ENCODE results near the gene SRP54. TPM values are rescaled to one million over a fixed set of nuclear protein-coding genes. Genes with fewer than 3 reads are reported as not detected.
A peak's percentile ranks its signal among the peaks of the same experiment; 100 is the strongest.

SRP54 gene
- 10 to 100 TPM; 68.6 to 83.0 (median 75.1) TPM for total RNA-seq (2021; fragmentation: NEBNext Ultra II Directional; extraction: Animal tissue kit (Norgen Biotek cat#: 25700))
- long read RNA-seq, transcript SRP54-201 (16 exons, 2,279 nt) = major isoform, 149 of 185 reads
- long read RNA-seq, partial matches to known transcripts = 17 of 185 reads
- long read RNA-seq, other reads (novel, unspliced or antisense) = 13 of 185 reads

DNA sequence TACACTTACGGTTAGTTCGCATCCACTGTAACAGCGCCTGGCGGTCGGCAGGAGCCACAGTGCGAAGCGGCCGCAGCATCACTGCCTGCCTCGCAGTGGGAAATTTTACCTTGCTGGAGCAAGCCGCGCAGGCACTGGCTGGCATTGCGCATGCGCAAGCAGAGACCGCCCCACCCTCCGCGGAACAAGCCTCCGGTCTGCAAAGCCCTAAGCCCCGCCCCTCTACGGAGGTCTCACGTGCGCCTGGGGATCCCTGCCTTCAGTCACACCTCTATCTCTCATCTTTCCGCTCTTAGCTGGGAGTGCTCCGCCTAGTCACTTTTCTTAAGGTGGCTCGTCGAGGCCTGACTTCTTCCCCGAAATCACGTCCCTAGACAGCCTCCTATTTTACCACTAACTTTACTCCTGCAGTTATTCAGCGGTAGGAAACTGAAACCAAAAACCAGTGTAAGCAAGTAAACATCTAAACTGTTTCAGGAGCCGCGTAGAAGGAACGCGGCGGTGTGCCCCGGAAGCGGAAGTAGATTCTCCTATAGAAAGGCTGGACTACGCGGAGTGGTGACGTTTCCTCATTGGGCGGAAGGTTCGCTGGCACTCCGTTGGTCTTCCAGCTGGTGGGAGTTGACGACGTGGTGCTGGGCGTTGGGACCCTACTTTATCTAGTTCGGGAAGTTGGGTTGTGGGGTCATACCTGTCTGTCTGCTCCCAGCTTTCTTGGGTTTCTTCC is at the start of gene SRP54:
SRP54 (plus strand) TSS at position 572 of the 727 bp plus-strand sequence. CDS start 13,718 bp downstream, outside the sequence.
- H3K27me3 Mint-ChIP-seq (ENCODE audit: insufficient read depth) = no peaks in the 10 kb centered on the region
- TF ChIP-seq, protein P1, sequence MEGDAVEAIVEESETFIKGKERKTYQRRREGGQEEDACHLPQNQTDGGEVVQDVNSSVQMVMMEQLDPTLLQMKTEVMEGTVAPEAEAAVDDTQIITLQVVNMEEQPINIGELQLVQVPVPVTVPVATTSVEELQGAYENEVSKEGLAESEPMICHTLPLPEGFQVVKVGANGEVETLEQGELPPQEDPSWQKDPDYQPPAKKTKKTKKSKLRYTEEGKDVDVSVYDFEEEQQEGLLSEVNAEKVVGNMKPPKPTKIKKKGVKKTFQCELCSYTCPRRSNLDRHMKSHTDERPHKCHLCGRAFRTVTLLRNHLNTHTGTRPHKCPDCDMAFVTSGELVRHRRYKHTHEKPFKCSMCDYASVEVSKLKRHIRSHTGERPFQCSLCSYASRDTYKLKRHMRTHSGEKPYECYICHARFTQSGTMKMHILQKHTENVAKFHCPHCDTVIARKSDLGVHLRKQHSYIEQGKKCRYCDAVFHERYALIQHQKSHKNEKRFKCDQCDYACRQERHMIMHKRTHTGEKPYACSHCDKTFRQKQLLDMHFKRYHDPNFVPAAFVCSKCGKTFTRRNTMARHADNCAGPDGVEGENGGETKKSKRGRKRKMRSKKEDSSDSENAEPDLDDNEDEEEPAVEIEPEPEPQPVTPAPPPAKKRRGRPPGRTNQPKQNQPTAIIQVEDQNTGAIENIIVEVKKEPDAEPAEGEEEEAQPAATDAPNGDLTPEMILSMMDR (IDR thresholded peaks at IDR 0.05) = no peak
- peak; percentile 98 for DNase-seq
- H3K27ac Mint-ChIP-seq = no peak within 1 kb of the TSS
- no peak within 1 kb of the TSS for H3K4me3 Mint-ChIP-seq
- peaks cover 33% of the 10 kb centered on the region for H3K4me1 Mint-ChIP-seq (ENCODE audit: low read depth)
- no peaks in the 10 kb centered on the region for H3K9me3 Mint-ChIP-seq
- peaks cover 14% of the 10 kb centered on the region for H3K36me3 Mint-ChIP-seq (ENCODE audit: low read depth)

DNA sequence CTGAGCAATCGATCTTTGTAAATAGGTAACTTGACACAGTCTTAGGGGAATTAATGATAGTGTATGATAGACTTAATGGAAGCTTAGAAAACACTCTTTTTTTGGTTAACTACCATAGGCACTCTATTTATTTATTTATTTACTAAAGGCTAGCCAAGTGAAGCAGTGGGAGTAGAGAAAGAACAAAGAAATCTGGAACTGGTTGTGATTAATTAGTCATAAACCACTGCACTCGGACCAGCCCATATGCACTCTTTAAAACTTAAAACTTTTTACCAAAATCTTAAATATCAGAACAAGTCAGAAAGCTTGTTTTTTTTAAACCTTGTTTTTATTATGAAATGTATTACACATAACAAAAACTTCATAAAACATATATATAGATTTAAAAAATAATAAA is 49.5 kb upstream of the SRP54 start:
- Mint-ChIP-seq H3K36me3 (ENCODE audit: low read depth) (no peaks in the 10 kb centered on the region), H3K9me3 (no peaks in the 10 kb centered on the region), H3K4me1 (ENCODE audit: low read depth) (peaks cover 8% of the 10 kb centered on the region), H3K27me3 (ENCODE audit: insufficient read depth) (no peaks in the 10 kb centered on the region; the same call in none of the 2 replicates), H3K4me3 (no peak overlapping the region), H3K27ac (no peak overlapping the region)
- TF ChIP-seq, protein P1 (IDR thresholded peaks at IDR 0.05) = no peak
- DNase-seq = no peak

DNA sequence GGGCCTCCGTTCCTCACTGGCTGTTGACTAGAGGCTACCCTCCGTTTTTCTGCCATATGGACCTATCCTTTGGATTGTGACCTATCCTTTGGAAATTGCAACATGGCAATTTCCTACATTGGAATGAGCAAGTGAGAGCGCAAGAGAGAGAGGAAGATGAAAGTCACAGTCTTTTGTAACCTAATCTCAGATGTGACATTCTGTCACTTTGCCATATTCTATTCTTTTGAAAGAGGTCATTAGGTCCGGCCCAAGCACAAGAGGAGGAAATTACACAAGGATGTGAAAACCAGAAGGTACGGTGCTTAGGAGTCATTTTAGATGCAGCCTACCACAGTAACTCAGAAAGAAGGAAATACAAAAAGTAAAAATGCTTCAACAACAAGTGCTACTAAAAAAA is 47.3 kb upstream of the SRP54 start:
- no peak overlapping the region for H3K4me3 Mint-ChIP-seq
- TF ChIP-seq, protein P1 (IDR thresholded peaks at IDR 0.05) = no peak
- H3K27me3 Mint-ChIP-seq (ENCODE audit: insufficient read depth) = no peaks in the 10 kb centered on the region; the same call in 1 of the 2 replicates
- peaks cover 8% of the 10 kb centered on the region for H3K4me1 Mint-ChIP-seq (ENCODE audit: low read depth)
- no peaks in the 10 kb centered on the region for H3K36me3 Mint-ChIP-seq (ENCODE audit: low read depth)
- no peak for DNase-seq
- no peaks in the 10 kb centered on the region for H3K9me3 Mint-ChIP-seq
- H3K27ac Mint-ChIP-seq = no peak overlapping the region

DNA sequence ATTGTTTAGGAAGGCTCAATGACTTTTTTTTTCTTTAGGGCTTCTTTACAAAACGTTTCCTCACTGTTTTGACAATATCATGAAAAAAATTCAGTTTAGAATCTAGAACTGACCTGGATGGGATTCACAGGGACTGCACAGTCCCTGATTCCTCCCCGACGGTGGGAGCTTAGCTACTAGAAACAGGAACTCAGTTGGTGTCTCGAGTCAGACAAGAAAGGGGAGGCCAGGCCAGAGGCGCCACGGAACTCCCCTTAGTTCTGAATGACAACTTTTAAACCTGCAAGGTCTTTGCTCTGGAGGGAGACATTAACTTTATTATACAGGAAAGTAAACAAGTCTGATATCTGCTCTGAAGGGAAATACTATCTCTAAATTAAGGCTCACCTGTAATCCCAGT is 45.4 kb upstream of the SRP54 start:
- Mint-ChIP-seq H3K4me1 (ENCODE audit: low read depth) (no peaks in the 10 kb centered on the region), H3K27ac (no peak overlapping the region), H3K9me3 (no peaks in the 10 kb centered on the region; the same call in 1 of the 2 replicates), H3K36me3 (ENCODE audit: low read depth) (peaks cover 6% of the 10 kb centered on the region), H3K4me3 (no peak overlapping the region), H3K27me3 (ENCODE audit: insufficient read depth) (no peaks in the 10 kb centered on the region)
- TF ChIP-seq, protein P1 (IDR thresholded peaks at IDR 0.05) = no peak
- no peak for DNase-seq

DNA sequence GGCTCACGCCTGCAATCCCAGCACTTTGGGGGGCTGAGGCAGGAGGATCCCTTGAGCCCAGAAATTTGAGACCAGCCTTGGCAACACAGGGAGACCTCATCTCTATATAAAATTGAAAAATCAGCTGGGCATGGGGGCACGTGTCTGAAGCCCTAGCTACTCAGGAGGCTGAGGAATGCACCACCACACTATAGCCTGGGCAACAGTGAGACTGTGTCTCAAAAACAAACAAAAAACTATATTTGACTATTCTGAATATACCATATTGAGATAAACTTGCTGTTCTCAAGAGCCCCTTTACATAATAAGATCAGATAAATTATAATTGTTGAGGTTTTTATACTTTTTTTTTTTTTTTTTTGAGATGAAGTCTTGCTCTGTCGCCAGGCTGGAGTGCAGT is 44.9 kb upstream of the SRP54 start:
- Mint-ChIP-seq H3K4me3 (no peak overlapping the region), H3K9me3 (no peaks in the 10 kb centered on the region; the same call in 1 of the 2 replicates), H3K4me1 (ENCODE audit: low read depth) (no peaks in the 10 kb centered on the region), H3K36me3 (ENCODE audit: low read depth) (peaks cover 6% of the 10 kb centered on the region), H3K27ac (no peak overlapping the region), H3K27me3 (ENCODE audit: insufficient read depth) (no peaks in the 10 kb centered on the region)
- no peak for DNase-seq
- TF ChIP-seq, protein P1 (IDR thresholded peaks at IDR 0.05) = no peak

All from HFFc6 (cell line).